Measurements from ENCODE around the gene DLG1.
A peak's percentile ranks its signal among the peaks of the same experiment; 100 is the strongest.
"Not testable (repeated sequence)": the region's sequence is repeated elsewhere in the genome, so short reads cannot be mapped to it uniquely, and the experiment has no call there.

Gene DLG1

GRCh38 chr3:197286678-197287077 lies 11.7 kb downstream of the DLG1 start:
- DNase-seq (ENCODE audit: low spot score): no peak

- no peak for DNase-seq (ENCODE audit: low spot score)
Measured at GRCh38 chr3:197285557-197285956, 12.9 kb downstream of the DLG1 start.

GRCh38 chr3:197283045-197283444 lies 15.4 kb downstream of the DLG1 start:
- no peak for DNase-seq (ENCODE audit: low spot score)

DNA sequence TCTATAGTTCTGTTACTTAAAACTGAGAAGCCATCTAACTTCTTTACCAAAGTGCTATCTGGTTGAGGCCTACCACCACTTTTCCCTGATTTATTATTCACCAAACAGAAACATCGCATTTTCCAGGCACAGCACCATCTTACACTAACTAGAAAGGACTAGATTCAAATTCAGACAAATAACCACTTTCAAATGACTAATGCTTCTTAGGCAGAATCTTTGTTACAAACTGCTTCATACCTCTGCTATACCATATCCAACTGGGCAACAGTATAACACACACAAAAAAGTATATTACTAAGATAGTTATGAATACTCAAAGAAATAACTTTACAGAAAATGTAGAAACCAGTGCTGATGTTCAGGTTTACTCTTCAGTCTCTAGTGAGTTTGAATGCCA lies 16.6 kb downstream of the DLG1 start:
- no peak for DNase-seq (ENCODE audit: low spot score)

DNA sequence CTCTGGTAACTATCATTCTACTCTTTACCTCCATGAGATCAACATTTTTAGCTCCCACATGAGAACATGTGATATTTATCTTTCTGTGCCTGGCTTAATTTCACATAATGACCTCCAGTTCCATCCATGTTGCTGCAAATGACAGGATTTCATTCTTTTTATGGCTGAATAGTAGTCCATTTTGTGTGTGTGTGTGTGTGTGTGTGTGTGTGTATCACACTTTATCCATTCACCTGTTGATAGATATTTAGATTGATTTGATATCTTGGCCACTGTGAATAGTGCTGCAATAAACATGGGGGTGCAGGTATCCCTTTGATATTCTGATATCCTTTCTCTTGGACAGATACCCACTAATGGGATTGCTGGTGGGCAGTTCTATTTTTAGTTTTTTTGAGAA lies 18.3 kb downstream of the DLG1 start:
- DNase-seq (ENCODE audit: low spot score): no peak

DNA sequence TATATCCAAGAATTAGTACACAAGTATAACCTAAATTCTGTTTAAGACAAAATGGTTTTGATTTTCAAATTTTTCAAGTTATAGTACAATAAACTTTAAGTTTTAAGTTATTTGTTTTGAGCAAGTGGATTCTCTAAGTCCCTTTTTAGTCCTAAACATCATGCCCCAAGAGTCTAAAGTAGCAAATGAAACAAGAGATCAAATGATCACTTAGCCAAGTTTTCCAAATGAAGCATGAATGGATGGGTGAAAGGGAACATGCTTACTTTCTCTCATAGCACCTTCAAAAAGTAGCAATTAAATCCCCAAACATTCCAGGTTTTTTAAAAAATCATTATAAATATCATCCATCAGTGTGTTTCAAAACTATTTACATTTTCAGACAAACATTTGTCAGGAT lies 19.5 kb downstream of the DLG1 start:
- DNase-seq (ENCODE audit: low spot score): no peak

GRCh38 chr3:197276808-197277207 lies 21.6 kb downstream of the DLG1 start:
- not testable (repeated sequence) for DNase-seq (ENCODE audit: low spot score)

- DNase-seq (ENCODE audit: low spot score): no peak
Measured at GRCh38 chr3:197270558-197271317, 27.7 kb downstream of the DLG1 start.

GRCh38 chr3:197269024-197269423 lies 29.4 kb downstream of the DLG1 start:
- no peak for DNase-seq (ENCODE audit: low spot score)

- DNase-seq (ENCODE audit: low spot score): no peak
Measured at GRCh38 chr3:197268294-197268693, 30.1 kb downstream of the DLG1 start.

- no peak for DNase-seq (ENCODE audit: low spot score)
Measured at GRCh38 chr3:197266331-197266730, 32.1 kb downstream of the DLG1 start.

DNA sequence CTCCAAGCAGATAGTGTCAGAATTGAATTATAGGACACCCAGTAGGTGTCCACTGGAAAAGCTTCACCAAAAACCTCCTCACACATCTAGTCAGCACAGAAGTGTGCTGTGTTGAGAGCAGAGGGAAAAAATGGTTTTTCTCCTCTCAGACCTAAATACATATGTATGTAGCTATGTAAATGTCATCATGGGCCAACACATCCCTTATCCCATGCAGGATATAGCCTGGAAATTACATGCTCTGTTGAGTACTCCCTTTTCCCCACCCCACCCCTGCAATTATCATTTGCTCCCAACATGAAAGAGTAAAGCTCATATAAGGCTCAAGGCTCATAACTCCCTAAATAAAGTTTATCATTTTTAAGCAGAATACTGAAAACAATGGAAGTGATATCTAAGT lies 35.7 kb downstream of the DLG1 start:
- DNase-seq (ENCODE audit: low spot score): no peak

GRCh38 chr3:197261164-197261509 lies 37.3 kb downstream of the DLG1 start:
- no peak for DNase-seq (ENCODE audit: low spot score)

DNA sequence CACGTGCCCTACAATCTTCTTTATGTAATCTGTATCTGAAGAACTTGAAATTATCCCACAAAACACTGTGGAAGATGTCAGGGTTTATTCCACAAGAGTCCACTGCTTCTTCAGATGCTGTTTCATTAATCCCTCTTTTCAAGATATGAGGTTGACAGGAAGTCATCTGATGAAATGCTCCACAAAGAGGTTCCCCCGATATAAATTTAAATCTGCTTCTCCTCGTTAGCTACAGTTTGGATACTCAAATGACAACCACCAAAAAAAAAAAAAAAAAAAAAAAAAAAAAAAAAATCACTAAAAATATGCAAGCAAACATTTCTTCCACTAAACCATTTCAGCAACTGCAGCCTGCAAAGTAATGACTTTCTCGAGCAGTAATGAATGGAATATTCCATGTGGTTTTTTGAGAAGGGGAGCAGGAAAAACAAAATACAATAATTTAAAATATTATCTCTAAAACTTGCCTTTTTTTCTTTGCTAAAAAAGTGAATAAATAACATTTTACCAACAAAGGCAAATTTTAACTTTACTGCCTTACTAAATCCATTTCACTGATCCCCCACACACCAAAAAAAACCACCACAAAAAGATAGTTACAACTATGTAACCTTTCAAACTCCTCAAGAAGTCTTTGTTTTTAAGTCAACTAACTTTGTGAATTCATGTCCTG lies 37.8 kb downstream of the DLG1 start:
- DNase-seq (ENCODE audit: low spot score): no peak

DNA sequence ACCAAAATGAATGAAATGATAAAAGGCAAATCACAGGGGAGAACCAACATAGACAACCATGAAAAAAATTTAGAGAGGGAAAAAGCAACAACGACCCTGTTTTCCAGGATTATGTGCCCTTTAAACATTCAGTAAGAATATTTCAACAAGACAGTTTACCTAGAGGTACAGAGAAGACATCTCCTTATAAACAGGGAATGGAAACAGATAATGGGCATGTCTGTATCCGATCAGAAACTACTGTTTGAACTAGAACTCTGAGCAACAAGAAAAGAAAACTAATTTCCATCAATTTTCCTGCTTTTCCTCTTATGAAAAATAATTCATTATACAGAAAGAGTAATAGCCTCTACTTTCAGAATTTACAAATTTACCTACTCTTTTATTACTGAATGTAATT lies 39.3 kb downstream of the DLG1 start:
- no peak for DNase-seq (ENCODE audit: low spot score)

DNA sequence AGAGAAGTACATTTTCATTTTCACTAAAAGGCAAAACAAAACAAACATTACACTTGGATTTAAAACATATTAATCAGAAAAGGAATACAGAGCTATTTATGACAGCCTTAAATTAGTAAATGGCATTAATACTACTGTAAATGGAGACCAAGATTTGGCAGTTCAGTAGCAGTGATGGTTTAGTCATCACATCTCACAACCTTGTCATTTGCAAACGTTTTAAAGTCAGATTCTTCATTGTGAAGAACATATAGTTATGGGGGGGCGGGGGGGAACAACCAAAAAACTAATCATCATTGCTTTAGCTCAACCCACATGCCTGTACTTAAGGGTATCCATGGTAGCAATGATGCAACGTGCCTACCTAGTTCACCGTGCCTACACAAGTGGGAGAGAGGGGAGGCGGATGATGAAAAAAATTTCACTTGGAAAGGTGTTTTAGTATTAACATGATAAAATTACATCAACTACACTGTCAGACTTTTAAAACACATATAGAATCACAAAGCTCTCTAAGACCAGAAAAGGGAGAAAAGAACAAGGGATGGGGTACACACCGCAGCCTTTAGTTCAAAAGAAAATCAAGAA lies 40.1 kb downstream of the DLG1 start:
- DNase-seq (ENCODE audit: low spot score): no peak

GRCh38 chr3:197257711-197258110 lies 40.7 kb downstream of the DLG1 start:
- no peak for DNase-seq (ENCODE audit: low spot score)

DNA sequence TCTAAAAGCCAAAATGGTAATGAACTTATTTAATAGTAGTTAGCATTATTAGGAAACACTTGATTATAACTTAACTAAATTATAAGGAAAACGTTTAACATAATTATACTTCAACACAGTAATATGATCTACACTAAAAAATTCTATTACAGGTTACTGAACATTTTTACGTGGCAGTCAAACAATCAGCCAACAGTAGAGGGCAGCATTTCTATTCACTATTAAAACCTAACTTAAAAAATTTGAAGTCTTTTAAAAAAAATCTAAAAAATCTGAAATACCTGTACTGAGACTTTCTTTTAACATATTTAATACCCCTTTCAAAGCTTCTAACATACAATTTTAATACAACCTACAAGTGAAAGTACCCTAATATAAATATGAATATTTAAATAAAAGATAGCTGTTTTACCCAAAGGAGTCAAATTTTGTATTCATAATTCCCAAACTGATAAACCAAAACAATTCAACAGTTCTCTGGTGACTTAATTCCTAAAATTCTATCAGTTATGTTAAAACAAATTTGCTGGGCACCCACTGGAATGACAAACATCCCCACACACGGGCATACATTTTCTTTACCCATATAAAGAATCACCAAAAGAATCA lies 41.5 kb downstream of the DLG1 start:
- peak; percentile 41 for DNase-seq (ENCODE audit: low spot score)

DNA sequence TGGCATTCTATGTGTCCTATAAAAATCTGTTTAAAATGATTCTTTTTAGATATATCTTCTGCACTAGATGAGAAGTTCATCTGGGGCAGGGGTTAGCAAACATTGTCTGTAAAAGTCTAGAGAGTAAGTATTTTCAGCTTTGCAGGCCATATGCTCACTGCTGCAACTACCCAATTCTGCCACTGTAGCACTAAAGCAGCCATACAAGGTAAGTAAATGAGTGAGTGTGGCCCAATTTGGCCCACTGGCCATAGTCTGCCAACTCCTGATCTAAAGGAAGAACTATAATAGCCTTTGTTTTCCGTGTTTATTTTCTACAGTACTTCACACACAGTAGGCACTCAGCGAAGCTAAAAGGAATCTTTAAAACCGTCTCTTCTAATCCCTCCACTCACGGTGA lies 42.3 kb downstream of the DLG1 start:
- DNase-seq (ENCODE audit: low spot score): no peak

DNA sequence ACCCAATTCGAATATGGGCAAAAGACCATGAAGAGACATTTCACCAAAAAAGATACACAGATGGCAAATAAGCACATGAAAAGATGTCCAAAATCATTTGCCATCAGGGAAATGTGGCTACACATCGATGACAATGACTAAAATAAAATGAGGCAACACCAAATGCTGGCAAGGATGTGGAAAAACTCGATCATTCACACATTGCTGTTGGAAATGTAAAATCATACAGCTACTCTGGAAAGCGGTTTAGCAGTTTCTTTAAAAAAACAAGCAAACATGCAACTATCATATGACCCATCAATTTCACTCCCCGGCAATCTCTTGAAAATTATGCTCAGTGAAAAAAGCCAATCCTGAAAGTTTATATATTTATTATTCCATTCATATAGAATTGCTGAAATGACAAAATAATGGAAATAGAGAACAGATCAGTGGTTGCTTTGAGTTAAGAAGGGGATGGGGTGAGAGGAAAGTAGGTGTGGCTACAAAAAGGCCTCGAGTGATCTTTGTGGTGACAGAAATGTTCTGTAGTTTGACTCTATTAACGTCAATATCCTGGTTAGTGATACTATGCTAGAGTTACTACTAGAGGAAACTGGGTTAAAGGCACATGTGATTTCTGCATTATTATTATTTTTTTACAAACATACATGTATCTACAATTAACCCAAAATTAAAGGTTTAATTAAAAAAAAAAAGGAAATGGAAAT lies 45.0 kb downstream of the DLG1 start:
- DNase-seq (ENCODE audit: low spot score): peak; percentile 2

- no peak for DNase-seq (ENCODE audit: low spot score)
Measured at GRCh38 chr3:197249542-197249941, 48.9 kb downstream of the DLG1 start.

GRCh38 chr3:197248341-197248740 lies 50.1 kb downstream of the DLG1 start:
- DNase-seq (ENCODE audit: low spot score): no peak

All from CD4-positive, alpha-beta T cell treated with Interleukin-6 at 100 ng/mL for 8 hours (primary cell).